ENCODE results near the gene ROBO1.

DNA sequence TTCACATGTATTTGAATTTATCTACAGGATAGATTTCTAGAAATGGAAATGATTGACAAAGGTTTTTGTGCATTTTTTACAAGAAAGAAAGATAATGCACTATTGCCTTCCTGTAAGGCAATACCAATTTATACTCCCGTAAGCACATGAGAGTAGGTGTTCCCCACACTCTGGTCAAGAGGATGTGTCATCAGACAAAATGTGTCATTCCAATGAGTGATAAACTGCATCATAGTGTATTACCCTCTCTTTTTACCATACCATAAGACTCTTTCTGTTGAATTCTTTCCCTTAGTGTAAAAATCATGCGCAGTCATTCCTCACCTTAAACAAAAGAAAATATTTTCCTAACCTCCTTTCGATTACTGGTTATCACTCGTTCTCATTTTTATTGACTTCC is 251.0 kb downstream of the ROBO1 start:
- TF ChIP-seq, protein P1, sequence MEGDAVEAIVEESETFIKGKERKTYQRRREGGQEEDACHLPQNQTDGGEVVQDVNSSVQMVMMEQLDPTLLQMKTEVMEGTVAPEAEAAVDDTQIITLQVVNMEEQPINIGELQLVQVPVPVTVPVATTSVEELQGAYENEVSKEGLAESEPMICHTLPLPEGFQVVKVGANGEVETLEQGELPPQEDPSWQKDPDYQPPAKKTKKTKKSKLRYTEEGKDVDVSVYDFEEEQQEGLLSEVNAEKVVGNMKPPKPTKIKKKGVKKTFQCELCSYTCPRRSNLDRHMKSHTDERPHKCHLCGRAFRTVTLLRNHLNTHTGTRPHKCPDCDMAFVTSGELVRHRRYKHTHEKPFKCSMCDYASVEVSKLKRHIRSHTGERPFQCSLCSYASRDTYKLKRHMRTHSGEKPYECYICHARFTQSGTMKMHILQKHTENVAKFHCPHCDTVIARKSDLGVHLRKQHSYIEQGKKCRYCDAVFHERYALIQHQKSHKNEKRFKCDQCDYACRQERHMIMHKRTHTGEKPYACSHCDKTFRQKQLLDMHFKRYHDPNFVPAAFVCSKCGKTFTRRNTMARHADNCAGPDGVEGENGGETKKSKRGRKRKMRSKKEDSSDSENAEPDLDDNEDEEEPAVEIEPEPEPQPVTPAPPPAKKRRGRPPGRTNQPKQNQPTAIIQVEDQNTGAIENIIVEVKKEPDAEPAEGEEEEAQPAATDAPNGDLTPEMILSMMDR (conservative IDR thresholded peaks at IDR 0.05; ENCODE audit: low read depth, low read length): no peak
- TF ChIP-seq EZH2 (IDR thresholded peaks at IDR 0.05; ENCODE audit: low read length, unreplicated experiment): no peak
- TF ChIP-seq EZH2phosphoT487 (IDR thresholded peaks at IDR 0.05; ENCODE audit: borderline replicate concordance, low read length): no peak

All from PC-3 (cell line).